HEK293 (cell line): ENCODE results near the gene CCDC13.

Source experiments
- CTCF ChIA-PET: fragments of 350-600 bp; formaldehyde crosslinking; extraction: SDS; loops from one replicate; lab custom pipeline; 2021; ENCODE audit warnings: antibody characterized with exemption; lab: Yijun Ruan, JAX
- POLR2A ChIA-PET: fragments of 300-600 bp; formaldehyde crosslinking; extraction: SDS; loops from one replicate; lab custom pipeline; 2020; ENCODE audit warnings: antibody characterized with exemption, inconsistent platforms; lab: Yijun Ruan, JAX
- H3K27ac ChIP-seq: fragments of 200-500 bp; sonication (Bioruptor generic); 2 replicates; pipeline ENCODE4 v1.5.1; 2014; ENCODE audit warnings: low read depth, low read length, control low read depth, inconsistent platforms; ENCODE audit errors: extremely low read depth
- H3K36me3 ChIP-seq, 2 experiments: fragments of 200-500 bp in 1 of 2; sonication (Bioruptor generic) in 1 of 2; 1 replicate in 1 of 2; 2 replicates in 1 of 2; pipeline ENCODE4 v1.5.1; 2014 to 2017; ENCODE audit warnings: inconsistent platforms in 2 of 2, low read length in 2 of 2; ENCODE audit not compliant: control insufficient read depth in 2 of 2, insufficient read depth in 1 of 2
- H3K4me1 ChIP-seq: fragments of 200-500 bp; sonication (Bioruptor generic); 2 replicates; pipeline ENCODE4 v1.5.1; 2014; ENCODE audit warnings: mild to moderate bottlenecking, low read length, inconsistent platforms; ENCODE audit not compliant: control insufficient read depth, insufficient read depth
- H3K4me3 ChIP-seq: 2 replicates; pipeline ENCODE4 v1.5.1; 2011; ENCODE audit warnings: low read depth, mild to moderate bottlenecking, control low read depth, low read length, moderate library complexity
- H3K9me3 ChIP-seq: fragments of 200-500 bp; sonication (Bioruptor generic); 2 replicates; pipeline ENCODE4 v1.5.1; 2014; ENCODE audit warnings: low read depth, low read length, inconsistent platforms; ENCODE audit not compliant: control insufficient read depth, insufficient read depth
- BCL11A ChIP-seq: fragments of 450-650 bp; formaldehyde crosslinking; IDR thresholded peaks from 2 replicates; pipeline ENCODE4 v1.5.1; 2016; ENCODE audit warnings: low read depth, missing biosample characterization, missing genetic modification characterization
- EGR2 ChIP-seq: fragments of 450-650 bp; formaldehyde crosslinking; IDR thresholded peaks from 2 replicates; pipeline ENCODE4 v1.5.1; 2016; ENCODE audit warnings: low read depth, missing biosample characterization, missing genetic modification characterization
- FEZF1 ChIP-seq: fragments of 450-650 bp; formaldehyde crosslinking; IDR thresholded peaks from 2 replicates; pipeline ENCODE4 v1.5.1; 2016; ENCODE audit warnings: missing biosample characterization, missing genetic modification characterization
- GFI1B ChIP-seq: fragments of 450-650 bp; formaldehyde crosslinking; IDR thresholded peaks from 2 replicates; pipeline ENCODE4 v1.5.1; 2016; ENCODE audit warnings: missing biosample characterization, missing genetic modification characterization
- PRDM1 ChIP-seq: fragments of 450-650 bp; formaldehyde crosslinking; IDR thresholded peaks from 2 replicates; pipeline ENCODE4; 2016; ENCODE audit warnings: missing biosample characterization, missing genetic modification characterization
- SP3 ChIP-seq: fragments of 450-650 bp; formaldehyde crosslinking; IDR thresholded peaks from 2 replicates; pipeline ENCODE4 v1.5.1; 2016; ENCODE audit warnings: missing biosample characterization, missing genetic modification characterization
- TRIM28 ChIP-seq: IDR thresholded peaks from 2 replicates; pipeline ENCODE4 v1.6.1; 2011; ENCODE audit warnings: low read length, control low read depth, borderline replicate concordance
- ZBTB11 ChIP-seq: fragments of 450-650 bp; formaldehyde crosslinking; conservative IDR thresholded peaks from 2 replicates; pipeline ENCODE4 v1.5.1; 2016; ENCODE audit warnings: low read depth, missing biosample characterization, missing genetic modification characterization
- ZBTB17 ChIP-seq: fragments of 450-650 bp; formaldehyde crosslinking; IDR thresholded peaks from 2 replicates; pipeline ENCODE4 v1.5.1; 2016; ENCODE audit warnings: missing biosample characterization, missing genetic modification characterization
- ZBTB6 ChIP-seq: fragments of 450-650 bp; formaldehyde crosslinking; IDR thresholded peaks from 2 replicates; pipeline ENCODE4 v1.5.1; 2017; ENCODE audit warnings: missing biosample characterization, missing genetic modification characterization
- ZBTB7A ChIP-seq: fragments of 450-650 bp; formaldehyde crosslinking; IDR thresholded peaks from 2 replicates; pipeline ENCODE4 v1.5.1; 2016; ENCODE audit warnings: low read depth, missing biosample characterization, missing genetic modification characterization
- ZIC2 ChIP-seq: fragments of 450-650 bp; formaldehyde crosslinking; IDR thresholded peaks from 2 replicates; pipeline ENCODE4 v1.5.1; 2016; ENCODE audit warnings: missing biosample characterization, missing genetic modification characterization
- ZNF140 ChIP-seq: fragments of 450-650 bp; formaldehyde crosslinking; IDR thresholded peaks from 2 replicates; pipeline ENCODE4 v1.5.1; 2016; ENCODE audit warnings: missing biosample characterization, missing genetic modification characterization
- ZNF157 ChIP-seq: fragments of 450-650 bp; formaldehyde crosslinking; IDR thresholded peaks from 2 replicates; pipeline ENCODE4 v1.5.1; 2016; ENCODE audit warnings: missing biosample characterization, missing genetic modification characterization
- ZNF18 ChIP-seq: fragments of 450-650 bp; formaldehyde crosslinking; IDR thresholded peaks from 2 replicates; pipeline ENCODE4 v1.5.1; 2016; ENCODE audit warnings: missing biosample characterization, missing genetic modification characterization
- ZNF292 ChIP-seq: fragments of 450-650 bp; formaldehyde crosslinking; IDR thresholded peaks from 2 replicates; pipeline ENCODE4 v1.5.1; 2016; ENCODE audit warnings: low read depth, missing biosample characterization, missing genetic modification characterization, borderline replicate concordance
- ZNF391 ChIP-seq: fragments of 450-650 bp; formaldehyde crosslinking; IDR thresholded peaks from 2 replicates; pipeline ENCODE4 v1.5.1; 2016; ENCODE audit warnings: low read depth, missing biosample characterization, missing genetic modification characterization, borderline replicate concordance
- ZNF48 ChIP-seq: fragments of 450-650 bp; formaldehyde crosslinking; IDR thresholded peaks from 2 replicates; pipeline ENCODE4 v1.5.1; 2016; ENCODE audit warnings: missing biosample characterization, missing genetic modification characterization
- ZNF514 ChIP-seq: fragments of 450-650 bp; formaldehyde crosslinking; IDR thresholded peaks from 2 replicates; pipeline ENCODE4 v1.5.1; 2016; ENCODE audit warnings: missing biosample characterization, missing genetic modification characterization
- ZNF521 ChIP-seq: fragments of 450-650 bp; formaldehyde crosslinking; IDR thresholded peaks from 2 replicates; pipeline ENCODE4 v1.5.1; 2017; ENCODE audit warnings: missing biosample characterization, mild to moderate bottlenecking, missing genetic modification characterization
- ZNF585B ChIP-seq: fragments of 450-650 bp; formaldehyde crosslinking; IDR thresholded peaks from 2 replicates; pipeline ENCODE4 v1.5.1; 2016; ENCODE audit warnings: missing biosample characterization, missing genetic modification characterization
- ZNF610 ChIP-seq: fragments of 450-650 bp; formaldehyde crosslinking; IDR thresholded peaks from 2 replicates; pipeline ENCODE4 v1.5.1; 2016; ENCODE audit warnings: missing biosample characterization, missing genetic modification characterization, borderline replicate concordance
- ZNF621 ChIP-seq: fragments of 450-650 bp; formaldehyde crosslinking; IDR thresholded peaks from 2 replicates; pipeline ENCODE4 v1.5.1; 2017; ENCODE audit warnings: missing biosample characterization, missing genetic modification characterization
- ZNF701 ChIP-seq: fragments of 450-650 bp; formaldehyde crosslinking; IDR thresholded peaks from 2 replicates; pipeline ENCODE4 v1.5.1; 2016; ENCODE audit warnings: missing biosample characterization, missing genetic modification characterization
- ZNF785 ChIP-seq: fragments of 450-650 bp; formaldehyde crosslinking; IDR thresholded peaks from 2 replicates; pipeline ENCODE4 v1.5.1; 2016; ENCODE audit warnings: missing biosample characterization, missing genetic modification characterization
- TF ChIP-seq, protein P1 (sequence below): fragments of 450-650 bp; IDR thresholded peaks from 2 replicates; pipeline ENCODE4 v1.5.1; 2018; ENCODE audit warnings: missing biosample characterization, missing genetic modification characterization

The CCDC13 gene

GRCh38 chr3:42763021-42763420, 10.0 kb downstream of the CCDC13 start:
- H3K27ac ChIP-seq: no peak overlapping the region
- TF ChIP-seq ZNF292: no peak
- no peak for TF ChIP-seq FEZF1 (tag by site-specific recombination)
- ChIA-PET POLR2A (no interaction called here), CTCF (interaction anchor here (0.5 to 2.4 kb wide), 2 partner anchors 18 to 149 kb away, joined by 3 to 8 read pairs; no protein-coding TSS in a partner anchor)
- H3K9me3 ChIP-seq: no peaks in the 10 kb centered on the region
- no peaks in the 10 kb centered on the region for H3K36me3 ChIP-seq
- H3K4me3 ChIP-seq: no peak overlapping the region
- no peaks in the 10 kb centered on the region for H3K4me1 ChIP-seq

- ChIA-PET CTCF (interaction anchor here (0.6 to 2.4 kb wide), 4 partner anchors 18 to 1129 kb away, joined by 3 to 8 read pairs (median 4); no protein-coding TSS in a partner anchor), POLR2A (no interaction called here)
- H3K27ac ChIP-seq: no peak overlapping the region
- H3K4me1 ChIP-seq: no peaks in the 10 kb centered on the region
- TF ChIP-seq ZNF391 (tag by site-specific recombination) (no peak), BCL11A (no peak), EGR2 (tag by site-specific recombination) (no peak), ZNF140 (tag by site-specific recombination) (no peak), SP3 (no peak), GFI1B (no peak), ZNF785 (tag by site-specific recombination) (no peak)
- H3K9me3 ChIP-seq: no peaks in the 10 kb centered on the region
- H3K36me3 ChIP-seq: no peaks in the 10 kb centered on the region
- H3K4me3 ChIP-seq: no peak overlapping the region
Measured at GRCh38 chr3:42762046-42762724, 10.9 kb downstream of the CCDC13 start.

DNA sequence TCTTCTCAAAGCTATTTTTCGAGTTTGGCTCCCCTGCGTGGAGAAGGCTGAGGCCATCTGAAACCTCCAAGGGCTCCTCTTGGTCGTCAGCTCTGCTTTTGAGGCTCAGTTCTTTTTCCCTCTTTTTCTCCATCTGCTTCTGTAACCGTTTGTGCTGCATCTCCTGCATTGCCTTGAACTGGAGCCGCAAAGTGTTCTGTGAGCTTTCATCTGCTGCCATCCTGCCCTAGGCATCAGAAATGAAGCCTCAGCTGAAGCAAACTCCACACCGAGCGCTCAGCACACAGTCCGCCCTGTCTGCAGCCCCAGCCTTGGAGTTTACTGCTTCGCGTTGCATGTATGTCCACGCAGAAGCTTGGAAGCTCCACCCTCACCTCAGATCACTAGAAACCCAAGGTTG, 14.9 kb downstream of the CCDC13 start:
- CTCF ChIA-PET: interaction anchor here (0.6 to 1.2 kb wide), 4 partner anchors 11 to 1783 kb away, joined by 3 to 4 read pairs (median 3); no protein-coding TSS in a partner anchor

More for the DNA sequence above, 14.9 kb downstream of the CCDC13 start:
- no peaks in the 10 kb centered on the region for H3K4me1 ChIP-seq
- TF ChIP-seq ZNF585B (tag by site-specific recombination): no peak
- no peak for TF ChIP-seq ZBTB6 (tag by site-specific recombination)
- TF ChIP-seq ZNF521: no peak
- no peak for TF ChIP-seq ZBTB11 (tag by site-specific recombination)
- no peak for TF ChIP-seq TRIM28
- no peak for TF ChIP-seq ZBTB17 (tag by site-specific recombination)
- TF ChIP-seq ZBTB7A: no peak
- TF ChIP-seq ZNF18 (tag by site-specific recombination): no peak
- no peak for TF ChIP-seq ZNF140 (tag by site-specific recombination)
- no peak for TF ChIP-seq ZNF701 (tag by site-specific recombination)
- TF ChIP-seq ZNF785 (tag by site-specific recombination): no peak
- no peak for TF ChIP-seq ZNF610
- no peak for TF ChIP-seq ZIC2 (tag by site-specific recombination)
- no peak for TF ChIP-seq ZNF621 (tag by site-specific recombination)
- no peak for TF ChIP-seq PRDM1
- no peak for TF ChIP-seq ZNF48 (tag by site-specific recombination)
- TF ChIP-seq ZNF514 (tag by site-specific recombination): no peak
- no peak for TF ChIP-seq ZNF157
- TF ChIP-seq, protein P1, sequence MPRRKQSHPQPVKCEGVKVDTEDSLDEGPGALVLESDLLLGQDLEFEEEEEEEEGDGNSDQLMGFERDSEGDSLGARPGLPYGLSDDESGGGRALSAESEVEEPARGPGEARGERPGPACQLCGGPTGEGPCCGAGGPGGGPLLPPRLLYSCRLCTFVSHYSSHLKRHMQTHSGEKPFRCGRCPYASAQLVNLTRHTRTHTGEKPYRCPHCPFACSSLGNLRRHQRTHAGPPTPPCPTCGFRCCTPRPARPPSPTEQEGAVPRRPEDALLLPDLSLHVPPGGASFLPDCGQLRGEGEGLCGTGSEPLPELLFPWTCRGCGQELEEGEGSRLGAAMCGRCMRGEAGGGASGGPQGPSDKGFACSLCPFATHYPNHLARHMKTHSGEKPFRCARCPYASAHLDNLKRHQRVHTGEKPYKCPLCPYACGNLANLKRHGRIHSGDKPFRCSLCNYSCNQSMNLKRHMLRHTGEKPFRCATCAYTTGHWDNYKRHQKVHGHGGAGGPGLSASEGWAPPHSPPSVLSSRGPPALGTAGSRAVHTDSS (tag by site-specific recombination): no peak
- TF ChIP-seq, all 188 proteins: peak for 0
- Histone ChIP-seq H3K27ac (no peak overlapping the region), H3K9me3 (no peaks in the 10 kb centered on the region), H3K36me3 (no peaks in the 10 kb centered on the region), H3K4me3 (no peak overlapping the region)
- POLR2A ChIA-PET: no interaction called here
